Stimulated activated CD4-positive, alpha-beta T cell treated with anti-CD3 and anti-CD28 coated beads, Interleukin-15, amount 100 ng/mL, for 1 hour (primary cell): ENCODE data around the gene OSBPL10.
"Not testable (repeated sequence)": the region's sequence is repeated elsewhere in the genome, so short reads cannot be mapped to it uniquely, and the experiment has no call there.

Experiments used
- DNase-seq, 2 donors: peaks; one replicate each; pipeline ENCODE4 v3.0.0-alpha.2; 2020; ENCODE audit warnings: low read depth in 1 of 2, low spot score in 1 of 2

OSBPL10 gene

DNA sequence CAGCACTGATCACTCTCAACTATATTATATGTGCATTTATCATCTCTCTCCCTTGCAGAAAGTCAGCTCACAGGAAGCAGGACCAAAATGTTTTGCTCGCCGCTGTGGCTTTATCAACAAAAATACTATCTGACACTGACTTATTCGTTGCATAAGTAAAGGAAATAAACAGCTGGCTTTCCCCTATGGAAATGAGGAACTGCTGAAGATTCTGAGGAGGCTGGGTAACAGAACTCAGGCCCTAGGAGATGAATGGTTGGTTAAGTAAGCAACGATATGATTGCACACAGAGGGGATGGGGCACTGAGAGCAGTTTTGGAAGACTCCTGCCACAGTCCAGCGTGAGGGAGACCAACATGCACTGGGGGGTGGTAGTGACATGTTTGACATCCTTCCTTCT is 267.2 kb downstream of the OSBPL10 start:
- DNase-seq = no peak

DNA sequence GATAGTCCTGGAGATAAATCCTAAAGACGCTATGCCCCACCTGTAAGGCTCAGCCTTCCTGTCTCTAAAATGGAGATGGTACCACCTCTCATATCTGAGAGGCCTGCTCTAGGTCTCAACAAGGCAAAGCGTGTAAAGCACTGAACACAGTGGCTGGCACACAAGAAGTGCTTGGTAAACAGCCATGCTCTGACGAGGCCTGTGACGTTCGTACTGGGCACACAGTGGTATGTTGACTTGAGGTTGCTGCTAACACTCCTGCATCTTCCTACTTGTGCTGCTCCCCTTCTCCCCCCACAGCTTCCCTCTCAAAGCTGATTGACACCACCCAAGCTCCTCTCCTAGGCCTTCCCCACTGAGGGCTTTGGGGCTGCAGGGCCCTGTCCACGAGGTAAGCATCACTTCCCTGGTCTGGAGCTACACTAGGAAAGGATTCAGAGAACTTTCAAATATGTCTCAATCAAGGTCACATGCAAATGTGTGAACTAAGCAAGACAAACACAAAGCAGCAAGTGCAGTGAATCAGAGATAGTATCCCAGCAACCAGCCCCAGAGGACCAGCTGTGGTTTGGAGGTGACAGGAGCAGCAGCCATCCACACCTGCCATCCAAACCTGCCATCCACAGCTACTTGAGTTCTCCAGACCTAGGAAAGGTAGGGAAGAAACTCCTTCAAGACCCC is 270.8 kb downstream of the OSBPL10 start:
- no peak for DNase-seq

DNA sequence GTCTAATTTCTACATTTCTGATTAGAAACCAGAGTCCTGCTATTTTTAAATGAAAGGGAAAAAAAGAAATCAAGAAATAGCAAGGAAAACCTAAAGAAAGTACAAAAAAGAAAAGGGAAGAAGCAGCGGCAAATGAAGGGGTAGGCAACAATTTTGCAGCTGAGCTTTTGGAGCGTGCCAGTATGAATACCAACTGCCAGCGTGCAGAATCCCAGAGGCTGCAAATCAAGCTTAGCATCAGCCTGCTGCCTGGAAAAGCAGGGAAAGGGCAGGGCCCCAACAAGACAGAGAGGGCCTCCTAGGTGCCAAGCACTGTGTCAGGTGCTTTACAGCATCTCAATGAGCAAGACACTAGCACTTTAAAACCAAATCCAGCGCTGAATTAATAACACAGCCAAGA is 271.5 kb downstream of the OSBPL10 start:
- DNase-seq = no peak

DNA sequence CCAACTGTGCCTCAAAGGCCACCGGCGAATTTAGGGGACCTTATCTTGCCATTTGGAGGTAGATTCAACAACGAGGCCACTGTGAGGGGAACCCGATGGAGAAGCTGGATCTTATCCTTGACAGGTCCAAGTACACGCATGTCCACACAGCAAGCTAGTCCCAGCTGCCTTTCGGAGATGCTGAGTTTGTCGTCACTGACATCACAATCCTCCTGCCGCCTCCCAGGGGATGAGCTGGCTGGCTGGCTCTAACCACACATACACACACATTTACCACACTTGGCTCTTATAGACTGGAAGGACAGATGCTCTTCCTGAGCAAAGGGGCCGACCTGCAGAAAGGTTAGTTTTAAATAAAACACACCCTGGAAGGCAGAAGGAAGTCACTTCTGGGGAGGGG is 272.1 kb downstream of the OSBPL10 start:
- no peak for DNase-seq

DNA sequence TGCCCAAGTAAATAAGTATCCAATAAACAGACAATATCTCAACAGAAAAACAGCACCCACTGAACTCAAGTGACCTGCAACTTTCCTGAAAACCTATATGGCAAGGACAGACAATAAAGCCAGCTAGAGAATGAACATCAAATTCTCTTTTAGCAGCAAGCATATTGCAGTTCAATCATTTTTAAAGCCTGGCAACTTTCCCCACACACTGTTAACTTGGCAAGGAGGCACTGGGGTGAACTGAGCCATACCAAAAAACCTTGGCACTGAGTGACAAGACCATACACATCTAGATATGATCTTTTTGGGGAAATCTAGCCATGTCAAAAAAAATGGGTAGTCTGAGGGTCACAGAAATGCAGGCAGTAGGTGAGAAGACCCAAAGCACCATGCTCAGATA is 273.8 kb downstream of the OSBPL10 start:
- DNase-seq = no peak

DNA sequence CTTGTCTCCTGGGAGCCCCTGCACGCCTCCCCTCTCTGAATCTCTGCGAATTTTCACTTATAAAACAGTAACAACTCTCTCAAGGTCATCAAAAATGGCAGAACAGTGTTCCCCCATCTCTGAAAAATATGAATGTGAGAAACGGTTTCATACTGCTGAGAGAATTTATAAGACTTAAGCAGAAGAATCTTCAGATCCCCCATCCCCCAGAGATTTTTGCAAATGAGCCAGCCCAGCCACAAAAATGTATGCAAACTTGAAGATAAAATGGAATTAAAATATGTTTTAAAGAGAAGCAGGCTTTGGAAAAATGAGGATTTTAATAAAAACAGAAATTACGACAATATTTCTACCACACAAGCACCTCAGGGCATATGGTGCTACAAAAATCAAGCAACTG is 275.3 kb downstream of the OSBPL10 start:
- no peak for DNase-seq

DNA sequence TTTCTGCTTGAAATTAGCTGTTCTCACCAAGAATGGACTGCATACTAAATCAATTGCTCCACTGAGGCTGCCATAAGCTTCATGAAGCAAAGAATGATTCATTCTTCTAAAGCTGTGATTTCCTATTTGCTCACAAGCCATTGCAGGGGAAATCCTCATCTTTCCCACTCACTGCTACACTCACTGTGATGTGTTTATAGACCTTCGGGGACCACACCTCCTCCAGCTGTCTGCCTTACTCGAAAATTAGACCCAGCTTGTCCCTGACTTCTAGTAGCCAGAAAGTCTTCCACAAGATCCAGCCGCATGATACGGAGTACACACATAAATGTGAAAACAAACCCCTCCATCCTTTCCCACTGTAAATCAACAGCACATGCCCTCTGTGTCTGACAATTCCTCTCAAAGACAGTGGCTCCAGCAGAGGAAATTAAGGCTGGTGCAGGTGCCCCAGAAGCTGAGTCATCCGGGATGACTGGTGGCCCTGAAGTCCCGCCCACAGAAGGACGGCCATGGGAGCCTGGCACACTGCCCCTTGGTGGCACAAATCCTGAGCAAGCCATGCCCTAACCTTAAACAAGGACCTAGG is 276.4 kb downstream of the OSBPL10 start:
- no peak for DNase-seq

DNA sequence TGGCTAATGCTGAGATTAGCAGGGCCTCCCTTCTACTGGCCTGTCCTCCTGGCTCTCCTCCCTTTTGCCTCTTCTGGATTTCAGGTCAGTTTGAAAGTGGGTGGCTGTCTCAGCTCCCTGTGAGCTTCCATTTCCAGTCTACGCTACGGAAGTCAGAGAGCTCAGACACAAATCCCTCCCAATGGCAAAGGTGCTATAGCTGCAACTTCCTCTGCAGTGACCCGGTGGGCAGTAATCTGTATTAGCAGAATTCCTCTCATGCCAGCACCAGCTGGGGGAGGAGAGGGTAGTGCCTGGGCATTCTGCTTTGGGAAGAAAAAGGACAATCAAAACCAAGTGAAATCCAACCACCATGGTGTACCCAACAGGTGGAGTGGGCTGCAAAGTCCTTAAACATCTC is 276.9 kb downstream of the OSBPL10 start:
- no peak for DNase-seq

DNA sequence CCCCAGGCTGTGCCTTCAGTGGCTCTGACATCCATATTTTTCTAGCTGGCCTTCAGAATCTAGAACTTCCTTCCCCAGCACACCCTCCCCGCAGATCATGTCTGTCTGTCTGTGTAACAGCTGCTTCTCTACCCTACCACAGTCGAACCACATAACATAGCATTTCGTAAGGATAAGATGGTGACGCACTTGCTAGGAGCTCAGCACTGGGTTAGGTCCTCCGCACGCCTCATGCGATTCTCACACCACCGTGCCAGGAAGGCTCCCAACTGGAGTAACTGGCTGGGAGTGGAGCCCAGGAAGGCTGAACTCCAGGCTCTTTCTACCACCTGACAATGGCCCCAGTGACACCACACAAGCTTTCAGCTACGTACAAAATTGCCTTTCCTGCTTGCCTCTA is 279.8 kb downstream of the OSBPL10 start:
- DNase-seq = no peak

DNA sequence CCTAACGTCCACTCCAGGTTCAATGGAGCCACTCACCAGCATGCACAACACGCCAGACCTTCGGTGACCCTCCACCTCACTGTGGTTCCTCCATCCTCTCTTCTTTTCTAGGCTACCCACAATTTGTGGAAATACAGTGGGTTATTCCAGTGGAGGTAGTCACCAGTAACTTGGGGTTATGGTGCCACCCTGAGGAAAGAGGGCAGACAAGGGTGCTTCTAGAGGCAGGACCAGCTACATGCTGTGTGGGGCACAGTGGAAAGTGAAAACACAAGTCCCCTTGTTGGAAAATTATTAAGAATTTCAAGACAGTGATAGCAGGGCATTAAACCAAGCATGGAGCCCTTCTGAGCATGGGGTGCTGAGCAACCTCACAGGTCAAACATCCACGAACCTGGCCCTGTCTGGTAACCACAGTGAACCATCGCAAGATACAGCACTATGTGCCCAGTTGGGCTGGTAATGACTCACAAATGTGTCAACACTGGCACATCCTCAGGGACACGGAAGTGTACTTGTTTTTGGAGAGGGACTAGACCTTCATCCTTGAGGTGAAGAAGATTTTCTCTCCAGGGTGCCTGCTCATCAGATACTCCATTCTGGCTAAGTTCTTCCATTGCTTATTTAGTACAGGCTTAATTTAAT is 281.6 kb downstream of the OSBPL10 start:
- DNase-seq = no peak

DNA sequence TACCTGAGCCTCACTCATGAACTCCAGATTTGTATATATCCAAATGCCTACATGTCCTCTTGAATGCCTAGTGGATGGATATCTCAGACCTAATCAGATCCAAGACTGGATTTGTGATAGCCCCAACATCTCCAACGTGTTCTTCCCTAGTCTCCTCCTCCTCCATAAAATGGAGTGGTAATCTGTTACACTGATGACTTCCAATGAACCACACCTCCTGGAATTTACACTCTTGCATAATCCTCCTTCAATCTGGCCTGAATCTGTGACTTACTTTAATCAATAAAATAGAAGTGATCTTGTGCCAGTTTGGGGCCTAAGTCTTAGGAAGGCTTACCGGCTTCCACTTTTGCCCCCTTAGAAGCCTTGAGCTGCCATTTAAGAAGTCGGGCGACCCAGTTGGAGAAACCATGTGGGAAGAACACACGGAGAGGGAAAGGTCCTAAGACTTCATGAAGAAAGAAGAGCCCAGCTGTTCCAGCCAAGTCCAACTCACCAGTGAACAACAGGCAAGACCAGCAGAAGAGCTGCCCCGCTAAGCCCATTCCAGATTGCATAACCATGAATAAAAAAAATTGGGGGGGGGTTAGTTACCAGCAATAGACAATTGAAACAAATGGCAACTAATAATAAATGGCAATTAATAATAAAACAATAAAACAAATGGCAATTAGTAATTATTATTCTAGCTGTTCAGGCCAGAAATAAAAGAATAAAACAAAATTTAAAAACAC is 284.1 kb downstream of the OSBPL10 start:
- no peak for DNase-seq

DNA sequence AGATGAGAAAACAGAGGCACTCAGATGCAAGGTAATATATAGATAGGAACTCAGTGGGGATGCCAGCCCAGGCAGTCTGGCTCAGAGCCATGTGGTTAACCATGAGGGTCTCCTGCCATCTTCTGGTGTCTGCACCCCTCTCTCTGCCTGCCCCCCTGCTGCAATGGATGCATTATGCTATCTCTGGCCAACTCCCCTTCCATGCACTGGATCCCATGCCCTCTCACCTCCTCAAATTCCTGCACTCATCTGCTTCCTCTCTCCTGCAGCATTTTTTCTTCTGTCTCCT is 285.1 kb downstream of the OSBPL10 start:
- no peak for DNase-seq

DNA sequence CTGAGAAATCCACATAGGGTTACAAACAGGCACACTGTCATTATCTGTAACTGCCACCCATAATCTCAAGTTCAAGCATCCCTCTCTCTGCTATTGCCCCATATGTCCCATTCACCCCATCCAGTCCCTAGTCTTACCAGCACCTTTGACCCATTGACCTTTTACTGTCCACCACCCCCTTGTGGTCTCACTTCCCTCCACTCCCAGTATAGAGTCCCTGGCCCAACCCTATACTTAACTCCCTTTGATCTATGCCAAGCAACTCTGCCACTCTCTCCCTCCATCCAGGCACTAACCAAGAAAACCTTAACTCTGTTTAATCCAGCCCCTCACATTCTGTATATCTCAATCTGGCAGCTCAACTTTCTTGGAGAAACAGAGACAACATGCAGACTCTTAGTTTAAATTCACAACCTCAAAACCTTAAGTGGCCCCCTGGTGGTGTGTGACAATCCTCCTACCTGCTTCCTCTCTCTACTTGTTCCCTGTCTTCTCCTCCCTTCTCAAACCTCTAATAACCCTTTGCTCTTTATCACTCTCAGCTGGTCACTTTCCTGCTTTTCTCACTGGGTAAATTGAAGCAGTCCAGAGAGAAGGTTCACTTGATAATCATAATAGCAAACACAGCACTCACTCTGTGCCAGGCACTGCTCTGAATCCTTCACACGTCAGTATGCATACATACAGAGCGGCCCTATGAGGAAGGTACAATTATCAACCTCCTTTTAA is 285.6 kb downstream of the OSBPL10 start:
- no peak for DNase-seq

DNA sequence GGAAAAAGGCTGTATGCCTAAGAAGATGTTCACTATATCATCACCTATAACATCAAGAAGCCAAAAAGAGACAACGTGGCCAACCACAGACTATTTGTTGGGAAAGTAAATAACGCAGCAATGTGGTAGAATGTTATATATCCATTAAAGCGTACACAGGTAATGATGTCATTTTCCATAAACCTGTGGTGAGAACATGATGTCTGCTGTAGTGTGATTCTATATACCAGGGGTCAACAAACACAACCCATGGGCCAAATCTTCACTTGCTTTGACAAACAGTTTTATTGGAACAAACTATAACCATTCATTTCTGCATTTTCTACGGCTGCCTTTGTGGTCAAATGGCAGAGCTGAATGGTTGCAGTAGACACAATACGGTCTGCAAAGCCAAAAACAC is 287.7 kb downstream of the OSBPL10 start:
- DNase-seq = no peak

DNA sequence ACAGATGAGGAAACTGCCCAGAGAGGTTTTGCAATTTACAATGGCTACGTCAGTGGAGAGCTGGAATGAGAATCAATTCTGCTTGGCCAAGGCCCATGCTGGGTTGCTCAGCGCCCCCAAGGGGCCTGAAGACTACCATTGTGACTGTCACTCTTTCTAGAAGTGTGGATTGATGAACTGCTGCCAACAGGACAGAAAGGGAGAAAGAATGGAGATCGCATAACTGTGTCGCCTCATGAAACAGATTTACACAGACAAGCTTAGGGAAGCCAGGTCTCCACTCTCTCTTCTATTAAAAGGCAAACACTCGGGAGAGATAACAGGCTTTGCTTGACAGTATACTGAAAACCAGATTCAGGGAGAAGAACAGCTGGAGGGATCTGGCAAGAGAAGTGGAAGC is 288.3 kb downstream of the OSBPL10 start:
- no peak for DNase-seq

DNA sequence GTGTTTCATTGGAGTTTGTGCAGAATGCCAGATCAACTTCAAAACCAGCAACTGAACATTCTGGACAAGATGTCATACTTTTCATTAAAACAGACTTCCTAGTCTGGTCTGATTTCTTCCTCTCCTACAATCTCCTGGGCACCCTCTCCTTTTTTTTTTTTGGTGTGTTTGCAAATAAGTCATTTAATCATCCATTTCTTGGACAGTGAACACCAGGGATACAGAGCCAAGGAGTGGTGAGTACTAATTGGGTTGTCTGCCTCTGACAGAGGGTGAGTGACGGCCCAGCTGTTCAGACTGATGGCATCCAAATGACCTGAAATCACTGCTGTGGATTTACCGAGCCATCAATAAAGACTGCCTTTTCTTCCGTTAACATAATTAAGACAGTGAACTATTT is 290.3 kb downstream of the OSBPL10 start:
- DNase-seq = no peak

DNA sequence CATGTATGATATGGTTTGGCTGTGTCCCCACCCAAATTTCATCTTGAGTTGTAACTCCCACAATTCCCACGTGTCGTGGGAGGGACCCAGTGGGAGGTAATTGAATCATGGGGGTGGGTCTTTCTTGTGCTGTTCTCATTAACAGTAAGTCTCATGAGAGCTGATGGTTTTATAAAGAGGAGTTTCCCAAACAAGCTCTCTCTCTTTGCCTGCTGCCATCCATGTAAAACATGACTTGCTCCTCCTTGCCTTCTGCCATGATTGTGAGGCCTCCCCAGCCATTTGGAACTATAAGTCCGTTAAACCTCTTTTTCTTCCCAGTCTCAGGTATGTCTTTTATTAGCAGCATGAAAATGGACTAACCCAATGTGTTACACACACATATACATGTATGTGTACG is 291.5 kb downstream of the OSBPL10 start:
- not testable (repeated sequence) for DNase-seq

DNA sequence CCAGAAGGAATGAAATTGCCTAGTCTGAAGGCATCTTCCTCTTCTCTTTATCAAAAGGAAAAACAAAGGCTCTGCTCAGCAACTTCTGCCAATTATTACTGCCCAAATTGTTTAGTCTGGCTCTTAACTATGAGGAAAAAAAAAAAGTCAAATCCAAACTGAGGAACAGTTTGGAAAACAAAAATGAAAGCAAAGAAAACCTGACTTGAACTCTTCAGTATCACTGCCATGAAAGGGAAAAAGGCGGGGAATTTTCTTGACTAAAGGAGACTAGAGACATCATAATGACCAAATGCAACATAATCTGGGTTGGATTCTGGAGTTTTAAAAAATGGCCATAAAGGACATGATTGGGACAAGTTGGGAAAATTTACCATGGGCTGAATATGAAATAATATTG is 292.1 kb downstream of the OSBPL10 start:
- DNase-seq = no peak

DNA sequence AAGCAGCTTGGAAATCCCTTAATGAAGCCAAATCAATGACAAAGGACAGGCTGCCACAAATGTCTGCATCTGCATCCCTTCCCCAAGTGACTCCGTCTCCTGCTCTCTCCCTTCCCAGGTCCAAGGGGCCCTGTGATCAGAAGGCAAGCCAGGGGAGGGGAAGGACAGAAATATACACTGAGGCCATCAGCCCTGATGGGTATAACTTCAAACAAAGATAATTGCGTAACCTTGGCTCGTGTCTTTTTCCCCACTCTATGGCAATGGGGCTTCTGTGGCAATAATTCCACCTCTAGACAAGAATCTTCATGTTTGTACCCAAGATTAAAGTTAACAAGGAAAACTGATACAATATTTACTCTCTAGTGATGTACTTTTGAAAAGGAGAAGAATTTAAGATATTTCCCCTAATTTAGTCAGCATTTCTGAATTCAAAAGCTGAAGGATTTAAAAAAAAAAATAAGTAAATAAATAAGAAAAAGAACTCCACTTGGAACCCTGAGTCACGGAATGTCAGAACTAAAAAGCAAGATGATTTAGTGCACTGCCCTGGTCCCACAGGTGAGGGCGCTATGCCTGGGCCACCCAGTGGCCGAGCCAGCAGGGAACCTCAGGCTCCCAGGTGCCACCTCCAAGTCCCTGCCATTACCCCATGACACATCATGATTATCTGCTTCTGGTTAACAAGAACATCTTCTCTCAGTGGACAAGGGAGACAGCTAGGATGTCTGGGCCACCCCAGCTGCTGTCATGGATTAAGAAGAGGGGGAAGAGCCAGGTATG is 293.9 kb downstream of the OSBPL10 start:
- no peak for DNase-seq

DNA sequence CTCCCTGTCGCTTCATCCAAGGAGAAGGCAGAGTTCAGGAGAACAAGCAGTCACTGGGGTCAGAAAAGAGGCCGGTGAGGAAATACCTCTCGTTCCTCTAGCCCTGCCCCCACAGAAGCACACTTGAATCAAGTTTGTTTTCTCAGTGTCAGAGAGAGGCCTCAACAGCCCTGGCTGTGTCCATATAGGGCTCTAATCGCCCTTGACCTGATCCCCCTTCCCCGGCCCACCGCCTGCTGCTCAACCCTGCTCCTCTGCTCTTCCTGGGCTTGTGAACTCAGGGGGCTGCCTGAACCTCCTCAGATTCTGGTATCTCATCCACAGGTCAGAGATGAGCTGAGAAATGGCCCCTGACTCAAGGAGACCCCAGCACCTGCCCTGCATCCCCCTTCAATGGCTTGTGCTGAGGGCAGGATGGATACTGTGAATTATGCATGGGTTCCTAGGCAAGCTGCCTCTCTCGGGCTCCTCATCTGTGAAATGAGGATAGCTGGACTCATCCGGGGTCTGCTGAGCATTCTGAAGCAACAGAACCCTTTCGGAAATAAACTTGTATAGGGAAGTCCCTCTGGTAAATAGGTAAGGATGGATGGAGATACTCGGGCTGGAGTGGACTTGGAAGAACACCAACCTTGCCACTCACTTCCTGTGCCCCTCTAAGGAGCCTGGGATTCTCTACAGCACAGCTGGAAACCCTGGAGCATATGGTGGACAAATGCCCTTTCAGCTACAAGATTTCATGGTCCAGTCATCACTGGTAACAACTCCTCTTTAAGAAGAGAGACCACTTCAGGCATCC is 300.8 kb downstream of the OSBPL10 start:
- no peak for DNase-seq
